ENCODE measurements around the gene INTS14. TPM values are rescaled to one million over a fixed set of nuclear protein-coding genes. Genes with fewer than 3 reads are reported as not detected.

Gene INTS14
- 10 to 100 TPM; 15.9 to 48.2 (median 28.5) TPM for total RNA-seq

- intact Hi-C loops (cut with DNase I; ENCODE audit: low total_unique reads): no loop called here
- H3K4me3 ChIP-seq: peak within 1 kb of the TSS; percentile 68 to 81
- H3K27me3 ChIP-seq: no peaks in the 10 kb centered on the region
- peak within 1 kb of the TSS; percentile 90 to 93 for H3K27ac ChIP-seq
- H3K36me3 ChIP-seq: no peaks in the 10 kb centered on the region
- TF ChIP-seq POLR2A (IDR thresholded peaks at IDR 0.05): peak; percentile 27 to 71
- peak; percentile 45 to 82 (median 73) for TF ChIP-seq CTCF (IDR thresholded peaks at IDR 0.05)
- peaks cover 5 to 8% of the 10 kb centered on the region in 2 donors for H3K4me1 ChIP-seq
- peak; percentile 97 for DNase-seq
- no peaks in the 10 kb centered on the region for H3K9me3 ChIP-seq
Observed at GRCh38 chr15:65610871-65611718, at the start of gene INTS14. Gene INTS14 (minus strand): TSS chr15:65611131. CDS start chr15:65607380, 3,751 bp downstream.

- Histone ChIP-seq H3K27me3 (no peaks in the 10 kb centered on the region), H3K9me3 (no peaks in the 10 kb centered on the region), H3K4me1 (no peaks in the 10 kb centered on the region), H3K36me3 (no peaks in the 10 kb centered on the region), H3K27ac (no peak overlapping the region), H3K4me3 (no peak overlapping the region)
- intact Hi-C loops (cut with DNase I; ENCODE audit: low total_unique reads): no loop called here
- no peak for DNase-seq
- no peak for TF ChIP-seq POLR2A (IDR thresholded peaks at IDR 0.05)
- TF ChIP-seq CTCF (IDR thresholded peaks at IDR 0.05): no peak
Observed at GRCh38 chr15:65659502-65660052, 48.6 kb upstream of the INTS14 start.

GRCh38 chr15:65655457-65655856 is 44.5 kb upstream of the INTS14 start:
- DNase-seq: no peak
- intact Hi-C loops (cut with DNase I; ENCODE audit: low total_unique reads): no loop called here
- Histone ChIP-seq H3K4me1 (no peaks in the 10 kb centered on the region), H3K9me3 (no peaks in the 10 kb centered on the region), H3K27ac (no peak overlapping the region), H3K36me3 (no peaks in the 10 kb centered on the region), H3K4me3 (no peak overlapping the region), H3K27me3 (no peaks in the 10 kb centered on the region)
- no peak for TF ChIP-seq CTCF (IDR thresholded peaks at IDR 0.05)
- TF ChIP-seq POLR2A (IDR thresholded peaks at IDR 0.05): no peak

GRCh38 chr15:65655026-65655425 is 44.1 kb upstream of the INTS14 start:
- Histone ChIP-seq H3K27ac (no peak overlapping the region), H3K4me3 (no peak overlapping the region), H3K36me3 (no peaks in the 10 kb centered on the region), H3K4me1 (no peaks in the 10 kb centered on the region), H3K9me3 (no peaks in the 10 kb centered on the region), H3K27me3 (no peaks in the 10 kb centered on the region)
- intact Hi-C loops (cut with DNase I; ENCODE audit: low total_unique reads): no loop called here
- TF ChIP-seq CTCF (IDR thresholded peaks at IDR 0.05) (no peak), POLR2A (IDR thresholded peaks at IDR 0.05) (no peak)
- DNase-seq: no peak

All from uterus (tissue), 4 donors.